ENCODE measurements around the gene UBE2H.
"Not testable (repeated sequence)": the region's sequence is repeated elsewhere in the genome, so short reads cannot be mapped to it uniquely, and the experiment has no call there.

UBE2H gene

DNA sequence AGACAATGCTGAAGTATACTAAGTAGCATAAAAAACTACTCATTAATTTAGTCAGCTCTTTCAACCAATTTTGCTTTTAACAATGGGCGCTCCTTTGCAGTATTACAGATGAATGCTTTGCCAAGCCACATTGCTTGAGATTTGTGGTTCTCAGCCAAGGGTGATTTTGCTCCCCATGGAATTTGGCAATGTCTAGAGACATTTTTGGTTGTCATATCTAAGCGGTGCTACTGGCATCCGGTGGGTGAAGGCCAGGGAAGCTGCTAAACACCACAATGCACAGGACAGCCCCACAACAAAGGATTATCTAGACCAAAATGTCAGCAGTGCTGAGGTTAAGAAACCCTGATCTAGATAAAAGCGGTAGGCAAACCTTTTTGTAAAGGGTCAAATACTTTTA, 112.0 kb downstream of the UBE2H start:
- no peak for DNase-seq

DNA sequence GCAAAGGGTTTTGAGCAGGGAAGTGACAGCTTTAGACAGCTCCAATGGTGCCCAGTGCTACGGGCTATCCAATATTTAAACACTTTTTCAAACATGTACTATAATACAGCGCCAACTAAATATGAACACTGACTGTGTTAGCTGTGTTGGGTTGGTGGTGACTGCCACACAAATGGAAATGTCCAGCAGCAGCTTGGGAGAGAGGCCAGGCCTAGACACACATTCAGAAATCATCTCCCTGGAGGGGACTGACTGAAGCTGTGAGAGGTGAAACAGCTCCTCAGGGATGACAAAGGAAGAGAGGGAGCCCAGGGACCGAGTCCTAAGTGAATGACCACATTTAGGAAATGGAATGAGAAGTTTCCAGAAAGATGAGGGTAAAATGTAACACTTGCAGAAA, 115.8 kb downstream of the UBE2H start:
- no peak for DNase-seq

DNA sequence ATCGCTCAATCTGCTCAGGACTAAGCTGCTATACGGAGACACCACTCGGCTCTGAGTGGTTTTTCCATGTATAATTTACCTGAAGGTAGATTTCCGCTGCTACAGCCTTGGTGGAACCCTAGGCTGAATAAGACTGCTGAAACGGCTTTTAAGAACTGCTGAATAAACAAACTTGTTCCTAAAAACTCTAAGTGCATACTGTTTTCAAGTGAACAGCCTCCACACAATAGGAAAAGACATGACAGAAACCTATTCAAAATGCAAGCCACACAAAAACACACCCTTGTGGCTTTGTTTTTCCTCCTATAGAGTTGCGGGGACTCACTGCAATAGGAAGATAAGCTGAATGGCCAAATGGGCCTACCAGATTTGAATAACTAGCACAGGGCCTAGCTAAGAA, 117.2 kb downstream of the UBE2H start:
- no peak for DNase-seq

DNA sequence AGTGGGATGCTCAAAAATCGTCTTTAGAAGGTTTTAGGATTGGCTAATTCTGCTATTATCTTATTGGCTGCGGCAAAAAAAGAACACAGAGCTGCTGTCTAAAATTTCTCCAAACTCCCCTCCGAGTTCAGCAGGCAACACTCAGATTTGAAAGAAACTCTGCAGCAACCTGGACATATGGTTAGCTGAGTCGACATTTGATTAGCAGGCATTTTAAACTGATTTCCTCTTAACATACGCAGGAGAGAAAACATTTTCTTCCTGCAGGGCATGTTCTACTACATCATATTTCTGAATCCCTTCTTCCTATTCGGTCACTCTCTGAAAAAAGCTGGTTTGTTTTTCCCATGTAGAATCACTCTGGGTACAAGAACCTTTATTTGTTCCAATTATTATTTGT, 119.4 kb downstream of the UBE2H start:
- not testable (repeated sequence) for DNase-seq

DNA sequence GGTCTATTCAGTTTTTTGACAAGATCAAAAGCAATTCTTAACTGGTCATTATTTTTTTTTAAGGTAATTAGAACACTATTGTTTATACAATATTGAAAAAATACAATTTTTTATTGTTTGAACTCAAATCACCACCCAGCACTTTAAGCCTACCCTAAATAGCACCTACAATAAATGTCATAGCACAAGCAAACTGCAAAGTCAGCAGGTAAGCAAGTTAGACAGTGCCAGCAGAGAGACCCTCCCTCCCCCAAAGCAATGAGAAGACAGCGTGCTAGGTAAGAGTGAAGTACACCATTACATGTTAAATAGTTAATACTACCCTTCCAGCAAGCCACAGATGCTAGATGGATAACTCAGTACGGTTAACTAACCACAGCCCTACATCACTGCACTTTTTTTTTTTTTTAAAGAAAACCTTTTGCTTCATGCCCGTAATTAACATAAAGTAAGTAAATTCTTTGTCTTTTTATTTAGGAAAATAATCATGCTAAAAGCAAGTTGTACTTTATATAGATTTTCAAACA, 120.0 kb downstream of the UBE2H start:
- DNase-seq: no peak

DNA sequence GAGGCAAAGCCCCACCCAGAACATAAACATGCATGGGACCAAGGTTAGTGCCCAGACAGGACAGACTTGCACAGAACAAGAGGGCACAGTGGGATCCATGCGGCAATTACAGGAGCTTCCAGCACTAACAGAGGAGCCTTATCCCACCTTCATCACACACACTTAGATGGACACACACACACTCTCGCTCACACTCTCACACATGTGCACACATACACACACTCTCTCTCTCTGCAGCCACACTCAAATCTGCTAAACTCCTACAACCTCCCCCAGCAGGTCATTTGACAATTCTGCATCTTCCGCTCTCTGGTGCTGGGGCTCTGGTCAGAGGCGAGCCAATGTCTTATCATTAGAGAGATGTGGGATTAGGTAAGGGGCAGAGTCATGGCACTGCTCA, 120.5 kb downstream of the UBE2H start:
- DNase-seq: no peak

DNA sequence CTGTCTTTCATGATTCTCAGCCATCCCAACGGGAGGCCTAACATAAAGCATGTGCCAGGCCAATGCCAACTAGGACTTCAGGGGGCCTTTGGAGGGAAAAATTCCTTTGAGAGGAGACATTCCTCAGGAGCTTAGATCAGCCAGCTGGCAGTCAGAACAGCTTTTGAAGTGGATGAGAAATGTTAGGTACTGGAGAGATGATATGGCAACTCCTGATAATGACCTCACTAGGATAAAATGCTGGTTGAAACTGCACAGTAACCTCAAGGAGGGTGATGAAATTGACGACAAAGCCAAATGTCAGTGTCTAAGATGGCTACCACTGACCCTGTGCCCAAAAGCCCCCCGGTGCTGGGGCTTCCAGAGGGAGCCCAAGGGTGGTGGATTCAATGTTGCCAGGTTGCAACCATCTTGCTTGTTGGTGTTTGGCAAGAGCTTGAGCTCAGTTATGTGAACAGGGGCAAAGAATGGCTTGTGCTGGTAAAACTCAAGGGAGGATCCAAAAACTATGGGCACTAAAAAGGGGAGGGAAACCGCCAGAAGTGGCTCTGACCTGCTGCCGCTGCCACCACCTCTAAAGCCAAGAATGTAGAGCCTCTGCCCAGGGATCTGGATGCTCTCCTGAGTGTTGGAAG, 121.2 kb downstream of the UBE2H start:
- DNase-seq: no peak

DNA sequence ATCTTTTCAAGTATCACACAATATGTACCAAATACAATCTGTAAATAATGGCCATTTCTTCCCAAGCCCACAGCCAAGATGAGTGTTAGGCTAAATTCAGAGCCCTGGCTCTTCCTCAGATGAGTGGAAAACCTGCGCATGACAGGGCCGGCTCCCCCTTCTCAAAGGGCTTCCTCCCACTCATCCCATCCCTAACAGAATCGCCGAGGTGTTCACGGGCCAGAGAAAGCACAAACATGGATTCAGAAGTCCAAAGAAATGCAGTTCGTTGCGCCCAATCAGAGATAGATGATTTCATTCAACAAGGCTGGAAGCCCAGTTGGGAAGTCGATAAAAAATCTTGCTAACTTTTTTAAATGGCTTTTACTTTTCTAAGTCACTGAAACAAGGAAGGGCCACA, 121.8 kb downstream of the UBE2H start:
- DNase-seq: no peak

DNA sequence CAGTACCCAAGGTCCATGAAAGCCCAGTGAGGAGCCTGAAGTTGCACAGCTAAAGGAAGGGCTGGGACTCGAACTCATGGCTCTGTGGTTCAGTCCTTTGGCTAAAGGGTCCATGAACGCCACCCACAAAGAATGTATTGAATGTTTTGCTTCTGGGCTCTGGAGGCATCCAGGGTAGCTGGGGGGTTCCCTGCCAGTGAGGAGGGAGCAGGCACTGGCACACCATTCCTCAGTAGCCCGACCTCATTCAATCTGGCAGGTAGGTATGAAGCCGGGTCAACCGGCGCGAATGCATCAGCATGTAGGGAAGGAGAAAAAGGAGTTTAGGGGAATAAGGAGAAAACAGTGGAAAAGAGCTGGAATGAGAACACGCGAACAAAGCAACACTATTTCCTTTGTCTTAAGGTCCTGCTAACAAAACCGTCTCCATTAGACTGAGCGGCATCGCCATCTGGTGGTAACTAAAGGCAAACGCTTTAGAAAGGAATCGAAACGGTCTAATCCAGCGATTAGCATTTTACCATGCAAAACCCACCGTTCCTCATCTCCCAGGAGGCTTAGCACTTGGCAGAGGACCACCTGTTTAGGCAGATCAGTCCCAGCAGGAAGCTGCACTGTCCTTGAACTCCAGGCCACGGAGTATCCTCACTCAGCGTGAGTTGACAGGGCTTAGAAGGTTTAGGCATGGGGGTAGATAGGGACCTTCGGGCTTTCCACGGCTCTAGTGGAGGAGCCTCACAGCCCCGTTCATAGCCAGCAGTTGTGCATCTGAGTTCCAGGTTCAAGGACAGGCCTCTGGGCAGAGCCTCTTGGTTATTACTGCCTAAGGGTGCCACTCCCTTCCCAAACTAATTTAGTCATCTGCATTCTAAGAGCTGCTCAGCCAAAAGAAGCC, 122.8 kb downstream of the UBE2H start:
- DNase-seq: peak; percentile 41

DNA sequence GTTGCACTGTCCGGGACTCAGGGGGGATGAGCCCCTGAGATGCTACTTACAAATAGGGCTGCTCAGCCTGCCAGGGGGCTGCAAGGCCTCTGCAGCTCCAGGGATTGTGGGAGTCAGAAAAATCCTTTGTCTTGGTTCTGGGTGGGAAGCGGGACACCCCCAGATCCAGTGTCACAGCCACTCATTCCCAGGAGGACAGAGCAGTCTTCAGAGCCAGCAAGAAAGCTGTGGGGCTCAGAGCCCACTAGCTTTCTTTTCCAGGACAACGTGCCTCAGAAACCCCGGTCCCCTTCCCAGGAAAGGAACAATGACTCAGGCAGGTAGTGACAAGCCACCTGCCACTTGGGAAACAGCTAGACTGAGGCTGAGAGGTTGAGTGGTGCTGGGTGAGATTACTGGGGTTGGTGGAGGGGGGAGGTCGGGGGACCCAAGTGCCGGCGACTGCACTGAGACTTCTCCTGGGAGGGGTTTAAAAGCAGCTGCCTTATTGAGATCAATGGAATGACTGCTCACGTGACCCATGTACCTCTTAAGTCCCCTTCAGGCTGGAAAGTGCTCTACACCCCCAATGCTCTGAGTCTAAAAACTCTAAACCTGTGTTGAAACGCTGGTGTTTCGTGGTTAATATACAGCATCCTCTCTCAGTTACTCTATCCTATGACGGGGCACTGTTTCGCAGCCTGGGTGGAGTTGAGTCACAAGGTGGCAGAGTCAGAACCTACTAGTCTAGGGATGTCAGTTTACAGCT, 123.6 kb downstream of the UBE2H start:
- no peak for DNase-seq

DNA sequence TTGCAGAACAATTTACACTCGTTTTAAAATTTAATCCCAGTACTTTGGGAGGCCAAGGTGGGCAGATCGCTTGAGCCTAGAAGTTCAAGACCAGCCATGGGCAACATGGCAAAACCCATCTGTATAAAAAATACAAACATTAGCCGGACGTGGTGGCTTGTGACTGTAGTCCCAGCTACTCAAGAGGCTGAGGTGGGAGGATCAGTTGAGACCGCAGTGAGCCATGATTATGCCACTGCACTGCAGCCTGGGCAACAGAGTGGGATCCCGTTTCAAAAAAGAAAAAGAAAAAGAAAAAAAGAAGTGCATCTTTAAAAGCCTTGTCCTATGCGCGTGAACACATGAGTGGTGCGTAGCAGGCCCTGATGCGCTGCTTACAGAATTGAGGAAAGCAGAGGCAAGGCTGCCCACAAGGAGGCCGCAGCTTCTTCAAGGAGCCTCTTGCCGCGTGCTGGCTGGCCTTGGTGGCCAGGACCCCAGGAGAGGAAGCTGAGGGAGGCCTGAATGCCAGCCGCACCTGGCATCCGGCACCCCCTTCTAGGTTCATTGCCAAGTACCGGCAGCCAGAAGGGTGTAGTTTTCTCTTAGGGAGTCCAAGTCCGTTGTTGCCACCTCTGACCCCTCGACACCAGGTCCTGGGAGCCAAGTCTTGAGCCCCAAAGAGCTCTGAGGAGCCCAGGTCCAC, 124.5 kb downstream of the UBE2H start:
- no peak for DNase-seq

DNA sequence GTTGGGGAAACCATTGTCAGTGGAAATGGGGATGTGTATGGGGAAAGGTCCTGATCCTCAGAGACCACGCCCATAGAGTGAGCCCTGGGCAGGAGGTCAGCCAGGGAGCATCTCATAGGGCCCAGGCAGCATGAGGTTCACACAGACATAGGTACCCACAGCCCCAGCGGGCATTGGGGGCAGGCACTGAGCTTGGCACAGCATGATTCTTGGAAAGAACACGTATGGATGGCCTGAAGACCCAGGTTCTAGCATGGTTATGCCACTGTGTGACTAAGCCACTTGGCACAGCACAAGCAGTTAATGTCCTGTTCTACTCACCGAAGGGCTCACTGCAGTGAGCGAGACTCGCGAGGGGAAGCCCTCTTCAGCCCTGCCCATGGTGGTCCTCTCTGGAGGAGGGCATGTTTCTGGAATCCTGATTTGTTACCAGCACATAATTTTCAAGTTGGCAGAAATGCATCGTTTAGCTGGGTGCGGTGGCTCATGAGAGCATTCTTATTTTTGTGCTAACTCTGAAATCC, 125.2 kb downstream of the UBE2H start:
- no peak for DNase-seq

DNA sequence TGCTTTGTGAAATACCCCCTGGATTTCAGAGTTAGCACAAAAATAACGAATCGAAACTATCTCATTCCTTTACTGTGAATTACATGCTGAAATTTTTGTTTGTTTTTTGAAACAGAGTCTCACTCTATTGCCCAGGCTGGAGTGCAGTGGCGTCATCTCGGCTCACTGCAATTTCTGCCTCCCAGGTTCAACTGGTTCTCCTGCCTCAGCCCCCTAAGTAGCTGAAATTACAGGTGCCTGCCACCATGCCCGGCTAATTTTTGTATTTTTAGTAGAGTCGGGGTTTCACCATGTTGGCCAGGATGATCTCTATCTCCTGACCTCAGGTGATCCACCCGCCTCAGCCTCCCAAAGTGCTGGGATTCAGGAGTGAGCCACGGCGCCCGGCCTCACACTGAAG, 125.9 kb downstream of the UBE2H start:
- DNase-seq: not testable (repeated sequence)

DNA sequence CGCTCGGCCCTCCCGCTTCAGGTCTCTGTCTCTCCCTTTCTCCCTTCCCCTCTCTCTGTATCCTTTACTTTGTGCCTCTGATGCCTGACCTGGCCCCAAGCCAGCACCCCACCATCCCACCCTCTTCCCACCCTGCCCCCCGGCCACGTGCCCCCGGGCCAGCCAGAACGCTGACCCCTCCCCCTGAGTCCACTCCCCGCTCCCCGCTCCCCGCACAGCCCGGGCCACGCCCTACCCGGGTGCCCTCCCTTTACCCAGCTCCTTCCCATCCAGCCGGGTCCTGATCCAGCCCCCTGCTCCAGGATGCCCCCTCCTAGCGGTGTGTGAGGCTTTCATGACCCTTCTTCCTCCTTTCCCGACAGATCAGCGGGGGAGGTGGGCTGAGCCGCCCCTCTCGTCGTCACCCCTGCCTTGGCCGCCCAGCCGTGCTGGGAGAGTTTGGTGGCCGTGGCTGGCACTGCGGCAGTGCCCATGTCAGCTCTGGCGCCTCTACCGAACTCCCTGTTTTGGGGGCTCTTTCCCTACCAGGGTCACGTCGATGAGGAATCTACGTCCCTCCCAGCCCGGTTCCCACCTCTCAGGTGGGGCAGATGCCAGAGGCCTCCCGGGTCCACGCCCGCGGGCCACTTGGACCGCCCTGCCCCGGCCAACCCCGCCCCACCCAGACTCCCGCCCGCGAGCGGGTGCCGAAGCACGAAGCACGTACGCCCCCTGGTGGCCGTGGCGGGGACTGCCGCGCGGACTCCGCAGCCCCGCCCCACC, 127.4 kb downstream of the UBE2H start:
- peak; percentile 93 for DNase-seq

DNA sequence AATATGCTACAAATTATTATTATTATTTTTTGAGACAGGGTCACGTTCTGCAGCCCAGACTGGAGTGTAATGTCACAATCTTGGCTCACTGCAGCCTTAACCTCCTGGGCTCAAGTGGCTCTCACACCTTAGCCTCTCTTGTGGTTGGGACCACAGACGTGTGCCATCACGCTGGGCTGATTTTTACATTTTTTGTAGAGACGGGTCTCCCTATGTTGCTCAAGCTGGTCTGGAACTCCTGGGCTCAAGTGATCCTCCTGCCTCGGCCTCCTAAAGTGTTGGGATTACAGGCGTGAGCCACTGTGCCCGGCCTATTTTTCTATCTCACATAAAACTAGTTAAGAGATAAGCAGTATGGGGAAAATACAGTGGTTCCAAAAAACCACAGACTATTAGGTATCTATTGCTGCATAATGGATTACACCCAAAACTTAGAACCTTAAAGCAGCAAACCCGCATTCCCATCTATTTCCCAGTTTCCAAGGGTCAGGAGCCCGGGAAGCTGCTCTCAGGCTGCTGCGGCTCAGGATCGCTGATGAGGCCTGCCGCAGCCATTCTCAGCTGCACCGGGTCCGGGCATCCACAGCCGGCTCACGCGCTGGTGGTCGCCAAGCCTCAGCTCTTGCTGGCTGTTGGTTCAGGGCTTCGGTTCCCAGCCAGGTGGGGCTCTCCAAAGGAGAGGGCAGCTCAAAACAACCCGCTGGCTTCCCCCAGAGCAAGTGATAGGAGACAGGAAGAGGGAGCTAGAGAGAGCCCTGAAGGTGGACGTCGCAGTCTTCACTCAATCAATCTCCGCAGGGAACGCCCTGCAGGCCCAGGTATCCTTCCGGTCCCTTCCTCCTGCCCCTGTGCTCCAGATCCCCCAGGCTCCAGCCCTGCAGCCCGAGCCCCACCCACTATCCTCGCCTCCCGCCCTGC, 128.2 kb downstream of the UBE2H start:
- DNase-seq: peak; percentile 32

DNA sequence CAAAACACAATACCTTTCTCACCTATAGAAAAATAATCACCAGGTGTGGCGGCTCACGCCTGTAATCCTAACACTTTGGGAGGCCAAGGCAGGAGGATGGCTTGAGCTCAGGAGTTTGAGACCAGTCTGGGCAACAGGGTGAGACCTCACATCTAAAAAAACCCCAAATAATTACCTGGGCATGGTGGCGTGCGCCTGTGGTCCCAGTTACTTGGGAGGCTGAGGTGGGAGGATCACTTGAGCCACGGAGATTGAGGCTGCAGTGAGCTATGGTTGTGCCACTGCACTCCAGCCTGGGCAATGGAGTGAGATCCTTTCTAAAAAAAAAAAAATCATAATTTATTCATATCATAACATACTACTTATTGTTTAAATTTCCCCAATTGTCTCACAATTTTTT, 129.6 kb downstream of the UBE2H start:
- not testable (repeated sequence) for DNase-seq

DNA sequence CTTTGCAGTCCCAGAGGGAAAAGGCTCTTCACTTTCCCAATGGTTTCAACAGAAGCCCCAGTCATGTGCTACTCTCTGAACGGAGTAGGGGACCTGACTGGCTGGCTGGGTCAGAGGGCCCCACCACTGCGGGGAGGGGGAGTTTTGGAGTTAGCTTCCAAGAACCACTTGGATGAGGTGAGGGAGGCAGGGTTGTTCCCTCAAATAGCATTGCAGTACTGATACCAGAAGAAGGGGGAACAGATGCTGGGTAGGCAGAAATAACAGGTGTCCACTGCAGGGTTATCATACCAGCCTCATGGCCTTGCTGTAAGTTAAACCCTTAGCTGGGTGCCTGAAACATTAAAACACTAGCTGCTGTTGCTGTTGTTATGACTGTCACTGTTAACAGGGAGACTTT, 131.3 kb downstream of the UBE2H start:
- DNase-seq: no peak

DNA sequence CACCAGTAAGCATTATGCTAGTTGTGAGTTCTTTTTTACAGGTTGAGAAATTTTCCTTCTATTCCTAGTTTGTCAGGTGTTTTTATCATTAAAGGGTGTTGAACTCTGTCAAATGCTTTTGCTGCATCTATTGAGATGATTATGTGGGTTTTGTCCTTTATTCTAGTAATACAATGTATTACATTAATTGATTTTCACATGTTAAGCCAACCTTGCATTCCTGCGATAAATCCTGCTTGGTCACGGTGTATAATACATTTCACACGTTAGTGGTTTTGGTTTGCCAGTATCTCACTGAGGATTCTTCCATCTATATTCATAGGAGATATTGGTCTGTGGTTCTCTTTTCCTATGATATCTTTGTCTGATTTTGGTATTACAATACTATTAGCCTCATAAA, 136.0 kb downstream of the UBE2H start:
- no peak for DNase-seq

DNA sequence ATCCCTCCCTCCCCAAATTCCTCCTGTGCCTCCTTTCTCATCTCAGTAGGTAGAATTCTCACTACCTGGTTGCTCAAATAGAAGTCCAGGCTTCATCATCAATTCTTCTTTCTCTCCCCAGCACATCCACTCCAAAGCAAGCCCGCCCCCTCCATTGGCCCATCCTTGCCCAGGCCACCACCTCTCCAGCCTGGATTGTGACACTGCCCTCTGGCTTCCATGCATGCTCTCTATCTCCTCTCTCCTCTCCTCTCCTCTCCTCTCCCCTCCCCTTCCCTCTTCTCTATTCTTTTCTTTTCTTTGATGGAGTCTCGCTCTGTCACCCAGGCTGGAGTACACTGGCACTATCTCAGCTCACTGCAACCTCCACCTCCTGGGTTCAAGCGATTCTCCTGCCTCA, 144.9 kb downstream of the UBE2H start:
- no peak for DNase-seq

DNA sequence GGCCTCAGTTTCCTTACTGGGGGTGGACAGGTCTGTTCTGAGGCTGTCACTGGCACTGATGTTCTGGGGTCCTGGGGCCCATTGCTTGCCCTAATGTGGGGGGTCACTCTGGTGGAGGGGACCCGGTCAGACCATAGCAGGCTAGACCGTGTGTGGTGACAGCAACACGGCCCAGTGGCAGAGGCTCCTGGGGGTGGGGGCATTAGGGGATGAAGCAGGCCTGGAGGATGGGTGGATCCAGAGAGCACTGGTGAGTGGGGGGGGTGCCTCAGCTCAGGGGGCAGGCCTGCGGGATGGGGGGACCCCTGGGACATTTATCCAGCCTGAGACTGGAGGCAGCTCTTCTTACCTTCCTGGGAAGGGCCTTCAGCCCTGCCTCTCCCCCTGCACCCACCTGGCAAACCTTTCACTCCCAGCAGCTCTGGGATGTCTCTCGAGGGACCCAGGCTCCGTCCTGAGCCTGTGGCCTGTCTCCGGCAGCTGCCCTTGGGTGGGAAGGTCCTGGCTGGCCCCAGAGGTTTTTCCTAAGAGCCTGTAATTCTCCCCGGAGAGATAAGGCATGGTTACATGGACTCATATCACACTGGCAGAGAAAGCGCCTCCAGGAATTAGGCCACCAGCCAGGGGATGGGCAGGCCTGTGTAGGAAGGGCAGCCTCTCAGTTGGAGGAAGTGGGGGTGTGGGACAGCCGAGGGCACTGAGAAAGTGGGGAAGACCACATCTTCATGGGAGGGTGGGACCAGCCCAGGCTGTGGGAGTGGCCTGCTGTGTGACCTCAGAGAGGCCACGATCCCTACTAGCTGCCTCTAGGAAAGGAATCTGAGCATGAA, 147.7 kb downstream of the UBE2H start:
- no peak for DNase-seq

Measured in activated T-cell treated with anti-CD3 and anti-CD28 coated beads, Interleukin-2, amount 50 U/mL, for 1 hour (primary cell).